GM21619 (cell line): ENCODE results near the gene GSK3A.
A peak's percentile ranks its signal among the peaks of the same experiment; 100 is the strongest.

ENCODE experiments used
- ATAC-seq: cut with Tn5 transposase; IDR thresholded peaks from one replicate; pipeline ENCODE4 v1.9.1; 2021; ENCODE audit not compliant: unreplicated experiment

Gene GSK3A

GRCh38 chr19:42242512-42243409 lies at the start of gene GSK3A:
TSS of gene GSK3A (minus strand) at chr19:42242602. CDS start at chr19:42242465, 137 bp downstream.
- peak; percentile 54 for ATAC-seq

DNA sequence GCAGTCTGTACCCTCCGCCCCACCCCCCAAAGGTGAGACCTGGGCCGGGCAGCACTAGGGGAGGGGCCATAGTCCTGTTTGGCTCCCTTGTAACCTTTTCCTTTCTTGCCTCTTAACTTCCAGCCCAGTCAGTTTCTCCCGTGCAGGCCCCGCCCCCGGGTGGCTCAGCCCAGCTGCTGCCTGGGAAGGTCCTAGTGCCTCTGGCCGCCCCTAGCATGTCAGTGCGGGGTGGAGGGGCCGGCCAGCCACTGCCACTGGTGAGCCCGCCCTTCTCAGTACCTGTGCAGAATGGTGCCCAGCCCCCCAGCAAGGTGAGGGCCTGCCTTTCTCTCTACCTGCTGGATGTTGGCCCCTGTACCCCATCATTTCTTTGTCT lies 49.0 kb upstream of the GSK3A start:
- no peak for ATAC-seq

DNA sequence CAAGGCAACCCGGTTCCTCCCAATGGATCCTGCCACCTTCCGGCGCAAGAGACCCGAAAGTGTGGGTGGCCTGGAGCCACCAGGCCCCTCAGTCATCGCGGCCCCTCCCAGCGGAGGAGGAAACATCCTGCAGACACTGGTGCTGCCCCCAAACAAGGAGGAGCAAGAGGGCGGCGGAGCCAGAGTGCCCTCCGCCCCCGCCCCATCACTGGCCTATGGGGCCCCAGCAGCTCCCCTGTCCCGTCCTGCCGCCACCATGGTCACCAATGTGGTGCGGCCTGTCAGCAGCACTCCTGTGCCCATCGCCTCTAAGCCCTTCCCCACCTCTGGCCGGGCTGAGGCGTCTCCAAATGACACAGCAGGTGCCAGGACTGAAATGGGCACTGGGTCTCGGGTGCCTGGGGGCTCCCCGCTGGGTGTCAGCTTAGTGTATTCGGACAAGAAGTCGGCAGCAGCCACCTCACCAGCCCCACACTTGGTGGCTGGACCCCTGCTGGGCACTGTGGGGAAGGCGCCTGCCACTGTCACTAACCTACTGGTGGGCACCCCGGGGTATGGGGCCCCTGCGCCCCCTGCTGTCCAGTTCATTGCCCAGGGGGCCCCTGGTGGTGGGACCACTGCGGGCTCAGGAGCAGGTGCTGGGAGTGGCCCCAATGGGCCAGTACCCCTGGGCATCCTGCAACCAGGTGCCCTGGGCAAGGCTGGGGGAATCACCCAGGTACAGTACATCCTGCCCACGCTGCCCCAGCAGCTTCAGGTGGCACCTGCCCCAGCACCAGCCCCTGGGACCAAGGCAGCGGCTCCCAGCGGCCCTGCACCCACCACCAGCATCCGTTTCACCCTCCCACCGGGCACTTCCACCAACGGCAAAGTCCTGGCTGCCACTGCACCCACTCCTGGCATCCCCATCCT lies 48.4 kb upstream of the GSK3A start:
- ATAC-seq = no peak

- ATAC-seq = no peak
Measured at GRCh38 chr19:42290136-42290522, 47.7 kb upstream of the GSK3A start.

DNA sequence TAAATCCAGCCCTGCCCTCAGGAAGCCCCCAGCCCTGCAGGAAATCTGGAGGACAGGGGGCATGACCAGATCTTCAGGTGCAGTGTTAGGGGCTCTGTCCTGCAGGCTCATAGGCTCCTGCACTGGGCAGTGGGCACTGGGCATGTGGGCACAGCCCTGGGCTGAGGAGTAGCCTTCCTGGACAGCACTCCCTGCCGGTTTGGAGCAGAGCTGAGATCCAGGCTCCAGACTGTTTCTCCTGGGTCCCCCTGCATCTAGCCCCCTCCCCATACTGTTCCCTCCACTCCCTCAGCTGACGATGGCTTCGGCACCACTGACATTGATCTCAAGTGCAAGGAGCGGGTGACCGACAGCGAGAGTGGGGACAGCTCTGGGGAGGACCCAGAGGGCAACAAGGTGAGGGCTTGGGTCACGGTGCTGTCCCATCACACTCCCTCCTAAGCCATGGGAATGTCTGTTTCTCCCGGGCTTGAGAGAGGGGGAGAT lies 47.2 kb upstream of the GSK3A start:
- ATAC-seq = no peak

- ATAC-seq = no peak
Measured at GRCh38 chr19:42288881-42289555, 46.6 kb upstream of the GSK3A start.

DNA sequence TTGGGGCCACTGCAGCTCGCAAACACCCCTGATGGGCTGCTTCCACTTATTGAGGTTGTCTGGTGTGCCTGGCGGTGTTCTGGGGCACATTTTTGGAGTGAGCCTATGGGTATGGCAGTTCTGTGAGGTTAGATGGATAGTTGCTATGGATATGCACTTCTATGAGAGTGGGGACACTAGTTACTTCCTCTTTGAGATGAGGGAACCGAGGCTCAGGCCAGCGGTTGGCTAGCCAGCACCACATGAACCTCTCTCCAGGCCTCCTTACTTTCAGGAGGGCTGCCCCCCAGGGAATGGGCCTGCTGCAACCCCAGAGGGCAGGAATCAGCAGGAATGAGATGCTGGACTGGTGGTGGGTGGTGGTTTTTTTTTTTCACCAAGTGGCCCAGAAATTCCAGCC lies 46.0 kb upstream of the GSK3A start:
- no peak for ATAC-seq

GRCh38 chr19:42287827-42288107 lies 45.4 kb upstream of the GSK3A start:
- no peak for ATAC-seq

DNA sequence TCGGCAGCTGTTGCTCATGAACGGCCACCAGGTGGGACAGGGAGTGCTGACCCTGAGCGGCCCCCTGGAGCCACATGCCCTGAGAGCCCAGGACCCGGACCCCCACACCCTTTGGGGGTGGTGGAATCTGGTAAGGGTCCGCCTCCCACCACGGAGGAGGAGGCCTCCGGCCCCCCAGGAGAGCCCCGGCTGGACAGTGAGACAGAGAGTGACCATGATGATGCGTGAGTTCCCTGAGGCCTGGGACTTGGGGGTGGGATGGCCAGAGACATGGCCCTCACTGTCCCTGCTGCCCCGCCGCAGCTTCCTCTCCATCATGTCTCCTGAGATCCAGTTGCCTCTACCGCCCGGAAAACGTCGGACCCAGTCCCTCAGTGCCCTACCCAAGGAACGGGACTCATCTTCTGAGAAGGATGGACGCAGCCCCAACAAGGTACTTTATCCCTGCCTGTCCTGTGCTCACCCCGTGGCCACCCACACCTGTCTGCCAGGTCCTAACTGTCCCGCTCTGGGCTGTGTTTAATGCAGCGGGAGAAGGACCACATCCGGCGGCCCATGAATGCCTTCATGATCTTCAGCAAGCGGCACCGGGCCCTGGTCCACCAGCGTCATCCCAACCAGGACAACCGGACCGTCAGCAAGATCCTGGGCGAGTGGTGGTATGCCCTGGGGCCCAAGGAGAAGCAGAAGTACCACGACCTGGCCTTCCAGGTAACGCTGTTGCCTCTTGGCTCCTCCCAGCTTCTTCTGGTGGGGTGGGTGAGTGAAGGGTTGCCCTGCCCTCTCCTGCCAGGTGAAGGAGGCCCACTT lies 44.8 kb upstream of the GSK3A start:
- no peak for ATAC-seq

GRCh38 chr19:42286349-42287016 lies 44.1 kb upstream of the GSK3A start:
- no peak for ATAC-seq

DNA sequence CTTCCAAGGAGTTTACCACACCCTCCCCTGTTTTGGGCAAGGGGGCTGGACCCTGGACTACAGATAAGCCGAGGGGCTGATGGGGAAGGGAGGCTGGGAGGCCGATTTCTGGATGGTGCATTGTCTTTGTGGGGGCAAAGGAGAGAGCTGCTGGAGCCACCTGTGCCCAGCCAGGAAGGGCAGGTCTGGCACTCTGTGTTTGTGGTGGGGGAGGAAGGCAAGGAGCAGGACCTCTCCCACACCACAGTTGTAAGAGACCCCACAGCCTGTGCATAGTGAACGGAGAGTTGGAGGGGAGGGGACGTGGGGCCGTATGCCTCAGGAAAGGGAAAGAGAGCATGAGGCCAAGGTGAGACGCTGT lies 43.6 kb upstream of the GSK3A start:
- ATAC-seq = no peak

DNA sequence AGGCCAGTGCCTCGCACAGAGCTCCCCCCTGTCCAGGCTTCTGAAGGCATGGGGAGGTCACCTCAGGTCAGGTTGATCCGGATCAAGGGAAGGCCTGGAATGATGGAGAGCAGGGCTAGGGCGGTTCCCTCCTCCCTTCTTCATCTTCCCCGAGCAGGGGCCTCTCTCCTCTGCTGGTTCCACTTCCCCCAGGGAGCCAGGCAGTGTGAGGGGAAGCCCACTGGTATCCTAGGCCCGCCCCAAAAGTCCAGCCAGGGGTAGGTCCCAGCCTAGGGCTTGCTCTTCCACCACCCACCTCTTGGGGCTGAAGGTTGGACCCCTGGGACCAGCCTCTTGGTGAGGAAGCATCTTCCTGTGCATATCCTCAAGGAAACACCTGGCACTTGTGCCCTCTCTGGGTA lies 43.1 kb upstream of the GSK3A start:
- ATAC-seq = no peak

- ATAC-seq = no peak
Measured at GRCh38 chr19:42284591-42285341, 42.4 kb upstream of the GSK3A start.

- ATAC-seq = peak; percentile 21
Measured at GRCh38 chr19:42284066-42284501, 41.7 kb upstream of the GSK3A start.

- ATAC-seq = peak; percentile 42
Measured at GRCh38 chr19:42283188-42284065, 41.0 kb upstream of the GSK3A start.

DNA sequence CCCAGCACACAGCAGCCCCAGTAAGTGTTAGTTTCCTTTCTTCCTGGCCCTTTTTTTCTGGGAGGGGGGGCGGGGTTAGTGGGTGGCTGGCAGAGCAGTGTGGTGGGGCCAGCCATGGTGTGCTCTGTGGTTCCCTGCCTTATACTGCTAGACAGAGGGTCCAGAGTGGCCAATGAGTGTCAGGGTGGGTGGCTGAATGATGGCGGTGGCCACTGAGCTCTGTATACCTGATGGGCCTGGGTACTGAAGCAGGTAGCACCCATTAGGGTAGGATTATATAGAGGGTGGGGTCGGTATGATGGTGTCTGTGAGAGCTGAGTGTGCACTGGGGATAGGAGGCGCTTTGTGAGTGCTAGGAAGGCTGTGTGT lies 40.4 kb upstream of the GSK3A start:
- ATAC-seq = no peak

DNA sequence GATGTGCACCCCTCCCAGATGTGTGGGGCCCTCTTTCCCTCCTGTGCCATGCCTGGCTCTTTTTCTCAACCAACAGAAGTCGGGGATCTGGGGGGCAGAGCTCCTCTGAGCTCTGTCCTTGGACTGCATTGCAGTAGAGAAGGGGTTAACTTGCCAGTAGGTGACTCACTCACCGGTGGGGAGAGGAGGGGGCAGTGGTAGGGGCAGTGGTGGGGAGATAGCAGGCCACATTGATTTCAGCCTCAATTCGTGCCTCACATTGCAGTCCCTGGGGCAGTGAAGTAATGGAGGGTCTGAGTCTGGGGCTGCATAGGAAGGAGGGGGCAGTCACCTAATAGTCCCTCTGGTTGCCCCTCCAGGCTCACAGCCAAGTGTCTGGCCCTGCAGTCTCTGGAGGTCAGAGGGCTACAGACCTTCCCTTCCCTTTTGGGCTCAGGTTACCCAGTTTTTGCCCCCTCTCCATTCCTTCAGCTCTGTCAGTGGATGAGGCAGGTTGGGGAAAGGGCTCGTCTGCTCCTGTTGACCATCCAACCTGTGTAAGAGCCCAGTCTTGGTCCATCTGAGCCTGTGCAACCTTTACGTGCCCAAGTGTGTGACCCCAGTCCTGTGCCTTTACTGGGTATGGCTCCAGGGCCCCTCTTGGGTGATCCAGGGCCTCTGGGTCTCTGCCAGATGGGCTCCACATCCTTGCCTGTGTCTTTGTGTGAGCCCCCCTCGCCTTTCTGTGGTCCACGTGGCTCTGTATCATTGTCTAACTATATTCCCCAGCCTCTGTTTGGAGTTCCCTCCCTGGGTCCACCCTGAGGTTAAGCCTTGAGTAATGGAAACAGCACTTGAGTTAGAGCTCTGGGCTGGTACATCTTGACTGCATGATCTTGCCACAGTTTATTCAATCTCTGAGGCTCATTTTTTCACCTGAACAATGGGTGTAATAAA lies 39.7 kb upstream of the GSK3A start:
- no peak for ATAC-seq
